ENCODE results near the gene ZNF30.
"Not testable (repeated sequence)": the region's sequence is repeated elsewhere in the genome, so short reads cannot be mapped to it uniquely, and the experiment has no call there.

Gene ZNF30

DNA sequence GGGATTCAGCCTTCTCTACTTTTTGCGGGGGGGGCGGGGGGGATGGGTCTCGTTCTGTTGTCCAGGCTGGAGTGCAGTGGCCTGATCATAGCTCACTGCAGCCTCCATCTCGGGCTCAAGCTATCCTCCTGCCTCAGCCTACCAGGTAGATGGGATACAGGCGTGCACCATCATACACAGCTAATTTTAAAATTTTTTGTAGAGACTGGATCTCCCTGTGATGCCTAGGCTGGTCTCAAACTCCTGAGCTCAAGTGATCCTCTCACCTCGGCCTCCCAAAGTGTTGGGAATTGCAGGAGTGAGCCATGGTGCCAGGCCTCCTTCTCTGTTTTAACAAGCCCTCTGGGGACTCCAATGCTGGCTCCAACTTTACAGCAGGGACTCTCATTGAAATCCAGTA, 37.9 kb downstream of the ZNF30 start:
- no peak overlapping the region for H3K27ac Mint-ChIP-seq
- no peak overlapping the region for H3K4me3 Mint-ChIP-seq
- peaks cover 25% of the 10 kb centered on the region for H3K4me1 Mint-ChIP-seq
- DNase-seq (ENCODE audit: low spot score in 2 of 2) (no peak), ATAC-seq (ENCODE audit: low read depth) (no peak)
- peaks cover 3% of the 10 kb centered on the region for H3K27me3 Mint-ChIP-seq
- peaks cover 26% of the 10 kb centered on the region for H3K9me3 Mint-ChIP-seq
- peaks cover 32% of the 10 kb centered on the region for H3K36me3 Mint-ChIP-seq

DNA sequence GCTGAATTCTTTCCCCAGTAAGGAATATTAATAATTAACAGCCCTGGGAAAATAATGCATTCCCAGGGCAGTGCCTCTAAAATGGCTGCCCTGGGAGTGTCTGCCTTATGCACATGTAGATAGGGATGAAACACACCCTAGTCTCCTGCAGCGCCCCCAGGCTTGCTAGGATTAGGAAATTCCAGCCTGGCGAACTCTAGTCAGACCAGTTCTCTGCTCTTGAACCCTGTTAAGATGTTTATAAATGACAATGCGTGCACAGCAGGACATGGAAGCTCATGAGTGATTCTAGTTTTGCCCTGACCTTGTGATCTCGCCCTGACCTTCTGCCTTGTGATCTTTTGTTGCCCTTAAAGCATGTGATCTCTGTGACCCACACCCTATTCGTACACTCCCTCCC, 38.8 kb downstream of the ZNF30 start:
- Mint-ChIP-seq H3K9me3 (peaks cover 19% of the 10 kb centered on the region), H3K4me1 (peaks cover 22% of the 10 kb centered on the region), H3K36me3 (peaks cover 23% of the 10 kb centered on the region), H3K4me3 (peak overlapping the region; percentile 24)
- not testable (repeated sequence) for H3K27ac Mint-ChIP-seq; DNase-seq (ENCODE audit: low spot score in 2 of 2); H3K27me3 Mint-ChIP-seq; ATAC-seq (ENCODE audit: low read depth)

DNA sequence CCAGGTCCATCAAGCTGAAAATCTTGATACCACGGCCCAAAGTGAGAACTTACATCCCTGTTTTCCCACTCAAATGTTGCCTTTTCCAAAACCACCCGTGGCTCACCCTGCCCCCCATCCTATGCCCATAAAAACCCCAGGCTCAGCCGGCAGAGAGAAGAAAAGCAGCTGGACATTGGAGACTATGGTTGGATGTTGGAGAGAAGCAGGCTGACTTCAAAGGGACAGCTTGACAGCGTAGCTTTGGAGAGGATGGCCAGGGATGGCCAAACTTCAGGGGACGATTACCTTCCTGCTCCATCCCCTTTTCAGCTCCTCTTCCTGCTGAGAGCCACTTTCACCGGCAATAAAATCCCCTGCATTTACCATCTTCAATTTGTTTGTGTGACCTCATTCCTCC, 40.8 kb downstream of the ZNF30 start:
- H3K27me3 Mint-ChIP-seq: peaks cover 6% of the 10 kb centered on the region
- H3K27ac Mint-ChIP-seq: no peak overlapping the region
- DNase-seq (ENCODE audit: low spot score in 2 of 2): no peak
- peaks cover 7% of the 10 kb centered on the region for H3K36me3 Mint-ChIP-seq
- H3K4me3 Mint-ChIP-seq: no peak overlapping the region
- no peak for ATAC-seq (ENCODE audit: low read depth)
- H3K4me1 Mint-ChIP-seq: peaks cover 8% of the 10 kb centered on the region
- peaks cover 9% of the 10 kb centered on the region for H3K9me3 Mint-ChIP-seq

DNA sequence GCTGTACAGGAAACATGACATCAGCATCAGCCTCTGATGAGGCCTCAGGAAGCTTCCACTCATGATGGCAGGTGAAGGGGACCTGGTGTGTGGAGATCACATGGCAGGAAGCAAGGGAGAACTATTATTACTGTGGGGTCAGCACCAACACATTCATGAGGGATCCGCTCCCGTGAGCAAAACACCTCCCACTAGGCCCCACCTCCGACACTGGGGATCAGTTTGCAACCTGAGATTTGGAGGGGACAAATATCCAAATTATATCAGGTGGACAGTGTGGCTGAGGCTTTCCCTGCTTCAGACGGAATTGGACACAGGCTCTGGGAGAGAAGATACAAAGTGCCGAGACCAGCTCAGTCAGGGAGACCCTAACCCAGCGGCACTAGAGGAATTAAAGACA, 43.0 kb downstream of the ZNF30 start:
- Mint-ChIP-seq H3K4me3 (no peak overlapping the region), H3K9me3 (peaks cover 5% of the 10 kb centered on the region), H3K27ac (no peak overlapping the region), H3K4me1 (peaks cover 5% of the 10 kb centered on the region), H3K27me3 (peaks cover 6% of the 10 kb centered on the region), H3K36me3 (peaks cover 4% of the 10 kb centered on the region)
- DNase-seq (ENCODE audit: low spot score in 2 of 2): no peak
- ATAC-seq (ENCODE audit: low read depth): no peak

DNA sequence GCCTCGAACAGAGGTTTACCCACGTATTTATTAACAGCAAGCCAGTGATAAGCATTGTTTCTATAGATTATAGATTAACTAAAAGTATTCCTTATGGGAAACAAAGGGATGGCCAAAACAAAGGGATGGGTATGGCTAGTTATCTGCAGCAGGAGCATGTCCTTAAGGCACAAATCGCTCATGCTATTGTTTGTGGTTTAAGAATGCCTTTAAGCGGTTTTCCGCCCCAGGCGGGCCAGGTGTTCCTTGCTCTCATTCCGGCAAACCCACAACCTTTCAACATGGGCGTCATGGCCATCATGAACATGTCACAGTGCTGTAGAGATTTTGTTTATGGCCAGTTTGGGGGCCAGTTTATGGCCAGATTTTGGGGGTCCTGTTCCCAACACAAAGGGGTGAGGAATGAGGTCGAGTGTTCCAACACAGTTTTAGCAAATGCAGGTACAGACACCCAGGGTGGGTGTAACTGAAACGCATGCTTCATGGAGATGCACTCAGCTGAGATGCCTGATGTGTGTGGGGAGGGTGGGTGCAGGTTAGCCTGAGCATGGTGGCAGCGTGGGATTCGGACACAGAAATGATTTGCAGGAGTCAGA, 43.6 kb downstream of the ZNF30 start:
- not testable (repeated sequence) for H3K27ac Mint-ChIP-seq; H3K9me3 Mint-ChIP-seq; DNase-seq (ENCODE audit: low spot score in 2 of 2); ATAC-seq (ENCODE audit: low read depth); H3K4me3 Mint-ChIP-seq; H3K27me3 Mint-ChIP-seq; H3K36me3 Mint-ChIP-seq; H3K4me1 Mint-ChIP-seq

DNA sequence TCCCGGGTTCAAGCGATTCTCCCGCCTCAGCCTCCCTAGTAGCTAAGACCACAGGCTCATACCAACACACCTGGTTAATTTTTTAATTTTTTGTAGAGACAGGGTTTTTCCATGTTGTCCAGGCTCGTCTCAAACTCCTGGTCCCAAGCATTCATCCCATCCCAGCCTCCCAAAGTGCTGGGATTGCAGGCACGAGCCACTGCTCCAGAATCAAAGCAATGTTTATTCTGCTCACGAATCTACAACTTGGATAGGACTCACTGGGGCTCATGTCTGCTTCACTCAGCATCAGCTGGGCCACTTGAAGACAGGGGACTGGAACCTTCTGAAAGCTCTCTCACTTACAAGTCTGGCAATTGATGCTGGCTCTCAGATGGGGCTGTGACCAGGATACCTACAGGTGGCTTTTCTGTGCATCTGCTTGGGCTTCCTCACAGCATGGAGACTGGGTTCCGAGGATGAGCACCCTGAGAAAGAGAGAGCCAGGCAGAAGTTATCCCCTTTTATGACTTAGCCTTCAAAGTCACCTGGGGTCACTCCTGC, 45.5 kb downstream of the ZNF30 start:
- H3K4me3 Mint-ChIP-seq: no peak overlapping the region
- peaks cover 5% of the 10 kb centered on the region for H3K4me1 Mint-ChIP-seq
- no peak overlapping the region for H3K27ac Mint-ChIP-seq
- peaks cover 6% of the 10 kb centered on the region for H3K27me3 Mint-ChIP-seq
- H3K36me3 Mint-ChIP-seq: peaks cover 4% of the 10 kb centered on the region
- peak in 1 of 2 donors; percentile 7 for DNase-seq (ENCODE audit: low spot score in 2 of 2)
- peaks cover 5% of the 10 kb centered on the region for H3K9me3 Mint-ChIP-seq
- ATAC-seq (ENCODE audit: low read depth): no peak

DNA sequence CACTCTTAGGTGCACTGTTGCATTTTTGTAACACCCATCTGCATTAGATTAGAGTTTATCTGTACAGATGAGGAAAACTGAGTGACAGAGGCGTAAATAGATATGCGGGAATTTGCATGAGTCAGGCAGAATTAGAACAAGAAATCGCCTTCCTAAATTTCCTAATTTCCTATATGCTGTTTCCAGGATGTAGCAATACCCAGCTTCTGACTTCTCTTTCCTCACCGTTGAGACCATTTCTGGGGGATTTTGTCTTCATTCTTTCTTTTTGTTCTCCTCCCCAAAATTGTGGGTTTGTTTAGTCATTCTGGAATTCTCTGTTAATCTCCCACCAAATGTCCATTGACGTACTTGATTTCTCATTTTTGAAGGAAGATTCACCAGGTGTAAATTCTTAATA, 47.9 kb downstream of the ZNF30 start:
- peaks cover 5% of the 10 kb centered on the region for H3K4me1 Mint-ChIP-seq
- no peak overlapping the region for H3K27ac Mint-ChIP-seq
- ATAC-seq (ENCODE audit: low read depth) (no peak), DNase-seq (ENCODE audit: low spot score in 2 of 2) (no peak)
- no peaks in the 10 kb centered on the region for H3K9me3 Mint-ChIP-seq
- no peak overlapping the region for H3K4me3 Mint-ChIP-seq
- H3K36me3 Mint-ChIP-seq: no peaks in the 10 kb centered on the region
- H3K27me3 Mint-ChIP-seq: peaks cover 4% of the 10 kb centered on the region

DNA sequence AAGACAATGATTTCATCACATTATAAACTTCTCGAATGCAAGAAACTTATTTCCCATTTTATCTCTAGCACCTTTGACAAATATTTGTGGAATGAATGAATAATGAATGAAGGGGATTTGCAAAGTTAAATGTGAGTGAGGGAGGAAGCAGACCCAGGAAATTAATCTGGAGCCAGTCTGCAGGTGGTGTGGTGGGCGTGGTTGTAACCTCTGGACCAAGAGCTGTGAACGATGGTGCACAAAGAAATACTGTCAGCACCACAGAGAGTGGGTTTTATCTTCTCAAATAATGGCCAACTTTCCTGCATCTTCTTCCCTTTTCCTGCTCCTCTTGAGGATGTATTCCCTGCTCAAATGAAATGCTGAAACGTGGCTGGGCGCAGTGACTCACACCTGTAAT, 48.4 kb downstream of the ZNF30 start:
- H3K36me3 Mint-ChIP-seq: no peaks in the 10 kb centered on the region
- ATAC-seq (ENCODE audit: low read depth) (no peak), DNase-seq (ENCODE audit: low spot score in 2 of 2) (no peak)
- no peaks in the 10 kb centered on the region for H3K9me3 Mint-ChIP-seq
- peaks cover 3% of the 10 kb centered on the region for H3K27me3 Mint-ChIP-seq
- H3K4me1 Mint-ChIP-seq: peaks cover 5% of the 10 kb centered on the region
- no peak overlapping the region for H3K4me3 Mint-ChIP-seq
- no peak overlapping the region for H3K27ac Mint-ChIP-seq

DNA sequence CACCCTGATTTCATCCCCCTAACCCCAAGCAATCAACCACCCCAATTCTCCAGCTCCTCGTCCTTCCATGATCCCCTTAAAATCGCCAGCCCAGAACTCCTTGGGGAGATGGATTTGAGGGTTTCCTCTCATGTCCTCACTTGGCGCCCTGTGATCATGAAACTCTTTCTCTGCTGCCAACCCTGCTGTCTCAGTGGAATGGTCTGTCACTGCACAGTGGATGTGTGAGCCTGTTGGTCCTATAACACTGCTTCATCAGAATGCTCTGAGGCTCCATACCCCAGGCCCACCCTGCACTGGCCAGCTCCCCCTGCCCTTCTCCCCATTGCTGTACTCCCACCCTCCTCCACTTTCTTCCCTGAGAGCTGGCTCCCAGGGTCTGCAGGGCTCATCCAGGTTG, 49.9 kb downstream of the ZNF30 start:
- Mint-ChIP-seq H3K27ac (no peak overlapping the region), H3K27me3 (peaks cover 2% of the 10 kb centered on the region), H3K4me3 (no peak overlapping the region), H3K9me3 (no peaks in the 10 kb centered on the region), H3K36me3 (no peaks in the 10 kb centered on the region), H3K4me1 (peaks cover 5% of the 10 kb centered on the region)
- ATAC-seq (ENCODE audit: low read depth): no peak
- no peak for DNase-seq (ENCODE audit: low spot score in 2 of 2)

DNA sequence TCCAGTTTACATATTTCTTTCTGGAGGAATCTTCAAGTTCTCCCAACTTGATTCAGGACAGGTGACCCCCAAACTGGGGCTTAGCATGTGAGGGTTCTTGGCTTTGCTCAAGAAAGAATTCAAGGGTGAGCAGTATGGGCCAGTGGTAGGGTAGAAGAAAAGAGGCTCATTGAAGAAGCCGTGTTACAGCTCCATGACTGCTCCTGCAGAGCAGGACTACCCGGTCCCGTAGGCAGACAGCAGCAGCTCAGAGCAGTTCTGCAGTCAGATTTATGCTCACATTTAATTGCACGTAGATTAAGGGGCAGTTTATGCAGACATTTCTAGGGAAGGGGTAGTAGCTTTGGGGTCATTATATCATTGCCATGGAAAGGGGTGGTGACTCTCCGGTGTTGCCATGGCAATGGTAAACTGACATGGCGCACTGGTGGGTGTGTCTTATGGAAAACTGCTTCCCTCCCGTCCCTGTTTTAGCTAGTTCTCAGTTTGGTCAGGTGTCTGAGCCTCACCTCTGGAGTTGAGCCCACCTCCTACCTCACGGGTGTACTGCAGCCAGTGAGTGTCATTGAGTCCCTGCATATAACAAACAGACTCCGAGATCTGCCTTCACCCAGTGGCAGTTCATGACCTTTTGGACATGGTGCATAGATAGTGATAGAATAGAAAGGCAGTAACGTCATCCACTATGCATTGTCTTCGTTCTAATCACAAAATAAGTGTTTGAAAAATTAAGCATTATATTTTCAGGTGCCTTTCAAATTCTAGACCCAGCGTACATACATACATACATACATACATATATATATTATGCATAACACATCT, 53.3 kb downstream of the ZNF30 start:
- Mint-ChIP-seq H3K27me3 (peaks cover 9% of the 10 kb centered on the region), H3K9me3 (no peaks in the 10 kb centered on the region), H3K36me3 (no peaks in the 10 kb centered on the region), H3K4me1 (no peaks in the 10 kb centered on the region), H3K4me3 (no peak overlapping the region), H3K27ac (no peak overlapping the region)
- DNase-seq (ENCODE audit: low spot score in 2 of 2): no peak
- ATAC-seq (ENCODE audit: low read depth): no peak

DNA sequence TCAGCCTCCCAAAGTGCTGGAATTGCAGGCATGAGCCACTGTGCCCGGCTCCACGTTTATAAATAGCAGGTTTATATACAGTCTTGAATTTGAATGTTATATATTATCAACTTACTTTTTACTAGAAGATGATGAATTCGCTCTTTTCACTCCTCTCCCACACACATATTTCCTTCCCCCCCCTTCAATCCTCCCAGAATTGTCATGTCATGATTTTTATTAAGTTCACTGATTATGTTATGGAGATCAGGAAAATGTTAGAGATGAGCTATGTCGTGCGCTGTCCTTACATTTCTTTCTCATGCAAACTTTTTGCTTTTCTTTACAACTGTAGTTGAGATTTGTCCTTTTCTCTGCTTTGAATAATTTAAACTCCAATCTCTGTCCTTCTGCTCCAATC, 55.6 kb downstream of the ZNF30 start:
- H3K27ac Mint-ChIP-seq: no peak overlapping the region
- H3K4me3 Mint-ChIP-seq: no peak overlapping the region
- ATAC-seq (ENCODE audit: low read depth): no peak
- H3K36me3 Mint-ChIP-seq: no peaks in the 10 kb centered on the region
- no peak for DNase-seq (ENCODE audit: low spot score in 2 of 2)
- peaks cover 14% of the 10 kb centered on the region for H3K27me3 Mint-ChIP-seq
- peaks cover 4% of the 10 kb centered on the region for H3K4me1 Mint-ChIP-seq
- no peaks in the 10 kb centered on the region for H3K9me3 Mint-ChIP-seq

DNA sequence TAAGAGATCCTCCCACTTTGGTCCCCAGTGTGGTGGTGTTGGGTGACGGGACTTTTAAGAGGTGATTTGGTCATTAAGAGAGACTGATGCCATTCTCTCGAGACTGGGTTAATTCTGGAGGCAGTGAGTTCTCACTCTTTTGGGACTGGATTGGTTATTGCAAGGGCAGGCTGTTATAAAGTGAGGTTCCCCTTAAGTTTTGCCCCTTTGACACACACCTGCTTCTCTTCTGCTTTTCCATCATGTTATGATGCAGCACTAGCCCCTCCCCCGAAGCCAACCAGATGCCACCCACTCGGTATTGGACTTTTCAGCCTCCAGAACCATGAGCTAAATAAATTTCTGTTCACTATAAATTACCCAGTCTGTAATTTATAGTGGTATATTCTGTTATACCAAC, 57.1 kb downstream of the ZNF30 start:
- no peak overlapping the region for H3K27ac Mint-ChIP-seq
- H3K27me3 Mint-ChIP-seq: peaks cover 14% of the 10 kb centered on the region
- peaks cover 4% of the 10 kb centered on the region for H3K4me1 Mint-ChIP-seq
- ATAC-seq (ENCODE audit: low read depth) (peak; percentile 67), DNase-seq (ENCODE audit: low spot score in 2 of 2) (no peak)
- H3K4me3 Mint-ChIP-seq: no peak overlapping the region
- no peaks in the 10 kb centered on the region for H3K9me3 Mint-ChIP-seq
- H3K36me3 Mint-ChIP-seq: no peaks in the 10 kb centered on the region

DNA sequence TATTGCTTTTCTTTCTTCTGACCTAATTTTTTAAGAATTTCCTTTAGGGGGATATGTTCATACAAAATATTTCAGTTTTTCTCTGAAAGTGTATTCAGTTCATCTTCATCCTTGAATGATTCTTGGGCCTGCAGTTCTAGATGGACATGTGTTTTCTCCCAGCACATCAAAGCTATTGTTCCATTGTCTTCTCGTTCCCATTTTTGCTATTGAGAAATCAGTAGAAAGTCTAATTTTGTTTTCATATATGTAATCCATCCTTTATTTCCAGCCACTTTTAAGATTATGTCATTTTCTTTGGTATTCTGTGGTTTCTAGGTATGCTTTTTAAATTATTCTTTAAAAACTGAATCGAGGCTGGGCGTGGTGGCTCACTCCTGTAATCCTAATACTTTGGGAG, 57.6 kb downstream of the ZNF30 start:
- Mint-ChIP-seq H3K27ac (no peak overlapping the region), H3K9me3 (no peaks in the 10 kb centered on the region), H3K27me3 (peaks cover 13% of the 10 kb centered on the region), H3K4me1 (peaks cover 4% of the 10 kb centered on the region), H3K4me3 (no peak overlapping the region), H3K36me3 (no peaks in the 10 kb centered on the region)
- ATAC-seq (ENCODE audit: low read depth): no peak
- no peak for DNase-seq (ENCODE audit: low spot score in 2 of 2)

DNA sequence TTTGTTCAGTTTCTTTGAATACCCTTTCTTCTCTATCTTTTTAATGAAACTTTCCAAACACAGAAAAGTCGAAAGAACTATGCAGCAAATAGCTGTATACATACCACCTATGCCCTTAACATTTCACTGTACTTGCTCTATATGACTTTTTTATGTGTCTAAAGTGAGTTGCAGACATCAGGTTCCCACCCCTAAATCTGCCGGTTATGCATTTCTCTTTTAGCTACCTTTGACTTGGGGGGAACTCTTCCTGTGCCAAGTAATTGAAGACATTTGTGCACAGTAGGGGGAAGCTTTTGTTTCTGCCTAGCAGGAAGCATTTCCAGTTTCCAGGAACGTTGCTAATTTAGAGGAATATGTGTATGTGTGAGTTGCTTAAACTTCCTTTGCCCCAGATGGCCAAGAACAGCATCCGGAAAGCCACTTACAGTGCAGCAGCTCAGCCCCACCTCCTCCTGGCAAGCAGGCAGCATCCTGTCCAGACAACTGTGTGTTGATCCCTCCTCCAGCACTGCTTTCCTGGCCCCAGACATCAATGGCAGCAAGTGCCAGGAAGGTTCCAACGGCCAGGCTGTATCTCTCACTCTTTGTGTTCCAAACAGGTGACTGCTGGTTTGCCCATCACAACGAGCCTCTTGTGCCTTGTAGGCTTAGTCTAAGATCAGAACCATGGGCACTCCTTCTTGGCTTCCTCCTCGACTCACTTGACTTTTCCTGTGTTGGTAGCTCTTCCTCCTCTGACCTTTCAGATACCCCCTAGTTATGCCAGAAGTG, 58.7 kb downstream of the ZNF30 start:
- Mint-ChIP-seq H3K27ac (no peak overlapping the region), H3K9me3 (no peaks in the 10 kb centered on the region), H3K36me3 (no peaks in the 10 kb centered on the region), H3K27me3 (peaks cover 13% of the 10 kb centered on the region), H3K4me3 (no peak overlapping the region), H3K4me1 (peaks cover 4% of the 10 kb centered on the region)
- ATAC-seq (ENCODE audit: low read depth): no peak
- no peak for DNase-seq (ENCODE audit: low spot score in 2 of 2)

Measured in memory B cell (primary cell).